Measurements from ENCODE around the gene TMEM140. TPM values are rescaled to one million over a fixed set of nuclear protein-coding genes. Genes with fewer than 3 reads are reported as not detected.

The TMEM140 gene
- total and polyA plus RNA-seq, 9 of the 15 experiments (the other 6 are each of a cell fraction or from before 2014, with no cell fraction given): 0.03 to 0.82 (median 0.23) TPM

DNA sequence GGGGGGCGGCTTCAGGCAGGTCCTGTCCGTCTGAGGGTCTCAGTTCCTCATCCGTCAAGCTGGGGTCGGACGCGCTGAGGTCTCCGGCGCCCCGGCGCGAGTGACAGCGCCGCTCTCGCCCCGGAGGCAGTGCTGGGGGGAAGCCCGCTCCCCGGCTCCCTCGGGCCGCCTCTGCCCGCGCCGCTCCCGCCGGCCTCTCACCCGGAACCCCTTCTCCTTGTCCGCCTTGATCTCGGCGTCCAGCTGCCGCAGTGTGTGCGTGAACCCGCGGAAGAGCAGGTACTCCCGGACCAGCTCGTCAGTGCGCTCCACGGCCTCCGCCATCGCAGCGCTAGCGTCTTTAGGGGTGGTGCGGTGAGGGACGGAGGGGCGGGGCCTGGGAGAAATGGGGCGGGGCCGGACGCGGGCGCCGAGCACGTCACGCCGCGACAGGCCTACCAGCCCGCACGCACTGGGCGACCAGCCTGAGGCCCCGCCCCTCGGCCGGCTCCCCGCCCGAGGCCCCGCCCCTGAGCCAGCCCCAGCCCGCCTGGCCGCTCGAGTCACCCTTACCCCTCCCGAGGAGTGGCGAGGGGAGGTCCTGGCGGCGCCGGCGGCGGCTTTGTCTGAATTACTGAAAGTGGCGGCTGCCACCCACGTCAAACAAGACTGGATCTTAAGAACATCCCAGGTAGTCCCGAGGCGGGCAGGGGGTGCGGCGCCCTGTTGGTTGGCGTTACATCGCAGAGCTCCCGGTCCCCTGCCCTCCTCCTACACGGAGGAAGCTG, 63.5 kb downstream of the TMEM140 start, which contains the start of gene WDR91 (continued):
- no peak for TF ChIP-seq RBM25 (IDR thresholded peaks at IDR 0.05; ENCODE audit: low read depth, low read length, severe bottlenecking)
- TF ChIP-seq FIP1L1 (IDR thresholded peaks at IDR 0.05; ENCODE audit: low read depth, low read length, poor library complexity, severe bottlenecking): no peak
- TF ChIP-seq ZNF699 (CRISPR knock-in tag; IDR thresholded peaks at IDR 0.05; ENCODE audit: insufficient replicate concordance): no peak
- no peak for TF ChIP-seq PPARD (CRISPR knock-in tag; IDR thresholded peaks at IDR 0.05)
- TF ChIP-seq ETV6 (IDR thresholded peaks at IDR 0.05; ENCODE audit: borderline replicate concordance in 1 of 2, low read depth in 2 of 2, low read length in 1 of 2): no peak
- TF ChIP-seq ETV6 (CRISPR knock-in tag; IDR thresholded peaks at IDR 0.05; ENCODE audit: borderline replicate concordance): peak; percentile 36; the same call in 1 of the 2 replicates
- TF ChIP-seq DMBX1 (CRISPR knock-in tag; IDR thresholded peaks at IDR 0.05; ENCODE audit: borderline replicate concordance): no peak
- TF ChIP-seq HDAC6 (IDR thresholded peaks at IDR 0.05; ENCODE audit: low read depth, low read length): no peak; the same call in 1 of the 2 replicates
- TF ChIP-seq TCF7L2 (IDR thresholded peaks at IDR 0.05; ENCODE audit: low read depth, low read length): no peak
- TF ChIP-seq BDP1 (IDR thresholded peaks at IDR 0.05; ENCODE audit: insufficient read depth, insufficient read length): no peak
- no peak for TF ChIP-seq ZNF77 (CRISPR knock-in tag; IDR thresholded peaks at IDR 0.05)
- TF ChIP-seq ADNP (tag; IDR thresholded peaks at IDR 0.05): no peak
- no peak for TF ChIP-seq DACH1 (IDR thresholded peaks at IDR 0.05; ENCODE audit: partially characterized antibody)
- TF ChIP-seq YBX1 (IDR thresholded peaks at IDR 0.05): no peak
- TF ChIP-seq ZNF3 (CRISPR knock-in tag; IDR thresholded peaks at IDR 0.05): no peak
- no peak for TF ChIP-seq CCAR2 (IDR thresholded peaks at IDR 0.05; ENCODE audit: low read depth, low read length)
- TF ChIP-seq, protein P1, sequence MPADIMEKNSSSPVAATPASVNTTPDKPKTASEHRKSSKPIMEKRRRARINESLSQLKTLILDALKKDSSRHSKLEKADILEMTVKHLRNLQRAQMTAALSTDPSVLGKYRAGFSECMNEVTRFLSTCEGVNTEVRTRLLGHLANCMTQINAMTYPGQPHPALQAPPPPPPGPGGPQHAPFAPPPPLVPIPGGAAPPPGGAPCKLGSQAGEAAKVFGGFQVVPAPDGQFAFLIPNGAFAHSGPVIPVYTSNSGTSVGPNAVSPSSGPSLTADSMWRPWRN (IDR thresholded peaks at IDR 0.05; ENCODE audit: low read depth): no peak
- no peak for TF ChIP-seq NCOA4 (IDR thresholded peaks at IDR 0.05; ENCODE audit: partially characterized antibody)
- TF ChIP-seq NR3C1 (CRISPR knock-in tag; IDR thresholded peaks at IDR 0.05): no peak
- no peak for TF ChIP-seq ZKSCAN1 (IDR thresholded peaks at IDR 0.05; ENCODE audit: low read depth, low read length)
- TF ChIP-seq TBP (optimal IDR thresholded peaks at IDR 0.05; ENCODE audit: low read depth, low read length): peak; percentile 87
- 0 out of 2 replicates have a peak, but pooled peaks have one; percentile 44 for TF ChIP-seq CBX5 (IDR thresholded peaks at IDR 0.05; ENCODE audit: borderline replicate concordance, low read depth)
- TF ChIP-seq TCF3 (CRISPR knock-in tag; IDR thresholded peaks at IDR 0.05): 0 out of 2 replicates have a peak, but pooled peaks have one; percentile 17
- TF ChIP-seq, protein P2, sequence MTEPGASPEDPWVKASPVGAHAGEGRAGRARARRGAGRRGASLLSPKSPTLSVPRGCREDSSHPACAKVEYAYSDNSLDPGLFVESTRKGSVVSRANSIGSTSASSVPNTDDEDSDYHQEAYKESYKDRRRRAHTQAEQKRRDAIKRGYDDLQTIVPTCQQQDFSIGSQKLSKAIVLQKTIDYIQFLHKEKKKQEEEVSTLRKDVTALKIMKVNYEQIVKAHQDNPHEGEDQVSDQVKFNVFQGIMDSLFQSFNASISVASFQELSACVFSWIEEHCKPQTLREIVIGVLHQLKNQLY (CRISPR knock-in tag; conservative IDR thresholded peaks at IDR 0.05): peak in 1 of 2 experiments; percentile 46; a peak in 1 of 4 replicates
- TF ChIP-seq PHB (CRISPR knock-in tag; IDR thresholded peaks at IDR 0.05): no peak
- no peak for TF ChIP-seq HNRNPK (IDR thresholded peaks at IDR 0.05; ENCODE audit: low read depth, low read length, poor library complexity, severe bottlenecking)
- no peak for TF ChIP-seq ESRRA (IDR thresholded peaks at IDR 0.05; ENCODE audit: borderline replicate concordance, low read depth)
- no peak for TF ChIP-seq ZNF444 (CRISPR knock-in tag; IDR thresholded peaks at IDR 0.05)
- peak; percentile 61; the same call in 1 of the 2 replicates for TF ChIP-seq GATAD2A (IDR thresholded peaks at IDR 0.05)
- TF ChIP-seq ELF4 (CRISPR knock-in tag; IDR thresholded peaks at IDR 0.05): no peak
- no peak for TF ChIP-seq KLF6 (CRISPR knock-in tag; IDR thresholded peaks at IDR 0.05; ENCODE audit: borderline replicate concordance)

Measured in K562 (cell line).